Measurements from ENCODE around the gene NSUN6.

GRCh38 chr10:18501629-18502028, 149.8 kb downstream of the NSUN6 start:
- TF ChIP-seq CTCF (IDR thresholded peaks at IDR 0.05) (no peak), POLR2A (IDR thresholded peaks at IDR 0.05) (no peak), POLR2AphosphoS5 (IDR thresholded peaks at IDR 0.05) (no peak)
